Measurements from ENCODE around the gene MEGF6.

- TF ChIP-seq CTCF (optimal IDR thresholded peaks at IDR 0.05 in 1 of 3, IDR thresholded peaks at IDR 0.05 in 1 of 3, conservative IDR thresholded peaks at IDR 0.05 in 1 of 3; ENCODE audit: extremely low read depth in 1 of 3, insufficient read depth in 2 of 3, low read length in 3 of 3) (no peak), EZH2 (IDR thresholded peaks at IDR 0.05; ENCODE audit: low read length) (no peak)
Observed at GRCh38 chr1:3575993-3576392, 35.3 kb downstream of the MEGF6 start.
